Ascending aorta (tissue), 2 donors: Measurements from ENCODE around the gene DPYSL4. TPM values are rescaled to one million over a fixed set of nuclear protein-coding genes. Genes with fewer than 3 reads are reported as not detected.

Experiments used
- DNase-seq, 2 donors: peaks; one replicate each; pipeline ENCODE4 v3.0.0-alpha.2; 2019; ENCODE audit warnings: low spot score in 2 of 2
- H3K27ac ChIP-seq, 2 donors: fragments of 200-600 bp; sonication (generic); one replicate each; pipeline ENCODE4 v1.5.1; 2016 to 2017; ENCODE audit warnings: mild to moderate bottlenecking in 1 of 2
- H3K27me3 ChIP-seq: fragments of 200-600 bp; sonication (generic); one replicate; pipeline ENCODE4 v1.5.1; 2017
- H3K36me3 ChIP-seq, 2 donors: fragments of 200-600 bp; sonication (generic); one replicate each; pipeline ENCODE4 v1.5.1; 2016
- H3K4me1 ChIP-seq, 2 donors: fragments of 200-600 bp; sonication (generic); one replicate each; pipeline ENCODE4 v1.5.1; 2016 to 2017; ENCODE audit warnings: mild to moderate bottlenecking in 1 of 2
- H3K4me3 ChIP-seq, 2 donors: fragments of 200-600 bp; sonication (generic); one replicate each; pipeline ENCODE4 v1.5.1; 2016 to 2017; ENCODE audit warnings: mild to moderate bottlenecking in 1 of 2
- H3K9me3 ChIP-seq, 2 donors: fragments of 200-600 bp; sonication (generic); one replicate each; pipeline ENCODE4 v1.5.1; 2016
- intact Hi-C: fragments of 100-400 bp; cut with DNase I; formaldehyde crosslinking; loops from one replicate; pipeline ENCODE4 v1.15.1; 2023
- total RNA-seq: library from RNA; depleted of rRNA; stranded (reverse); fragments of >200 nt; gene quantifications from one replicate; pipeline ENCODE4 v1.1.0, GENCODE V29; 2016
- TF ChIP-seq, protein P1 (sequence below), 3 experiments: fragments of 200-600 bp in 2 of 3; fragments of 450-650 bp in 1 of 3; sonication (generic) in 2 of 3; IDR thresholded peaks; one replicate each; pipeline ENCODE4 v1.5.1; 2016 to 2019; ENCODE audit warnings: antibody characterized with exemption in 3 of 3, mild to moderate bottlenecking in 1 of 3, moderate library complexity in 1 of 3

Gene DPYSL4
- total RNA-seq, 1 donor from 2014 or later, result not detected

DNA sequence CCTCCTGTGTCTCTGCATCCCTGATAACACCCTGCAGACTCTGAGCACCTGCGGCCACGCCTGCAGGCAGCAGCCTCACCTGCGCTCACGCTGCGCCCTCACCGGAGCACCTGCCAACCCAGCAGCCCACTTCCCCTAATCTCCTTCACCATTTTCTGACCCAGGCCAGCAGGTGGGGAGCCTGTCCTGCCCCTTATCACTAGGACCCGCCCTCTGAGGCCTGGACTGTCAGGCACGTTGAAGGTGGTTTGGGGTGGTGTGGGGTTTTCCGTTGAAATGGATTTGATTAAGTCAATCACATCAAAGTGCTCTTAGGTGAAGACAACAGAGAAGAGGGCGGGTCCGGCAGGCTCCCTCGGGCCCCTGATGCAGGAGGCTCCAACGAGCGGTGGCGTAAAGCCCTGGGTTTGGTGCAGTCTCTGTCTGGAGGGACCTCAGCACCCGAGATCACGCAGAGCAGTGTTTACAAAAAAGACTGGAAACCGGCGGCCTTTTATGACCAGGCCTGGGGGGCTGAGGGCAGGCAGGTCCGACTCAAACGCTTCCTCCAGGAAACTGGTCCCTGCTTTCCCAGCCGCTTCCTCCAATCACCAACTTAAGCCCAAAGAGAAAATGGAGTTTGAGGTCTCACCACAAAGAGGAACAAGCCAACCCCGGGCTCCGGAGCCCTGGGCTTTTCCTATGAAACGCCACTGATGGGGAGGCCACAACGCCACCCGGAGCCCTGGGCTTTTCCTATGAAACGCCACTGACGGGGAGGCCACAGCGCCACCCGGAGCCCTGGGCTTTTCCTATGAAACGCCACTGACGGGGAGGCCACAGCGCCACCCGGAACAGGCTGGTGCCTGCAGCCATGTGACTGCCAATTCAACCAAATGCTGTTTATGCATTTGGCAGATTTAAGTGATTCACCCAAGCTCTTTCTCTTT is 45.5 kb downstream of the DPYSL4 start:
- H3K27me3 ChIP-seq, result no peaks in the 10 kb centered on the region
- intact Hi-C loops, result no loop called here
- no peaks in the 10 kb centered on the region for H3K9me3 ChIP-seq
- no peak for DNase-seq
- H3K27ac ChIP-seq, result no peak overlapping the region
- TF ChIP-seq, protein P1, sequence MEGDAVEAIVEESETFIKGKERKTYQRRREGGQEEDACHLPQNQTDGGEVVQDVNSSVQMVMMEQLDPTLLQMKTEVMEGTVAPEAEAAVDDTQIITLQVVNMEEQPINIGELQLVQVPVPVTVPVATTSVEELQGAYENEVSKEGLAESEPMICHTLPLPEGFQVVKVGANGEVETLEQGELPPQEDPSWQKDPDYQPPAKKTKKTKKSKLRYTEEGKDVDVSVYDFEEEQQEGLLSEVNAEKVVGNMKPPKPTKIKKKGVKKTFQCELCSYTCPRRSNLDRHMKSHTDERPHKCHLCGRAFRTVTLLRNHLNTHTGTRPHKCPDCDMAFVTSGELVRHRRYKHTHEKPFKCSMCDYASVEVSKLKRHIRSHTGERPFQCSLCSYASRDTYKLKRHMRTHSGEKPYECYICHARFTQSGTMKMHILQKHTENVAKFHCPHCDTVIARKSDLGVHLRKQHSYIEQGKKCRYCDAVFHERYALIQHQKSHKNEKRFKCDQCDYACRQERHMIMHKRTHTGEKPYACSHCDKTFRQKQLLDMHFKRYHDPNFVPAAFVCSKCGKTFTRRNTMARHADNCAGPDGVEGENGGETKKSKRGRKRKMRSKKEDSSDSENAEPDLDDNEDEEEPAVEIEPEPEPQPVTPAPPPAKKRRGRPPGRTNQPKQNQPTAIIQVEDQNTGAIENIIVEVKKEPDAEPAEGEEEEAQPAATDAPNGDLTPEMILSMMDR (IDR thresholded peaks at IDR 0.05), result no peak
- no peaks in the 10 kb centered on the region for H3K36me3 ChIP-seq
- no peak overlapping the region for H3K4me3 ChIP-seq
- no peaks in the 10 kb centered on the region for H3K4me1 ChIP-seq

DNA sequence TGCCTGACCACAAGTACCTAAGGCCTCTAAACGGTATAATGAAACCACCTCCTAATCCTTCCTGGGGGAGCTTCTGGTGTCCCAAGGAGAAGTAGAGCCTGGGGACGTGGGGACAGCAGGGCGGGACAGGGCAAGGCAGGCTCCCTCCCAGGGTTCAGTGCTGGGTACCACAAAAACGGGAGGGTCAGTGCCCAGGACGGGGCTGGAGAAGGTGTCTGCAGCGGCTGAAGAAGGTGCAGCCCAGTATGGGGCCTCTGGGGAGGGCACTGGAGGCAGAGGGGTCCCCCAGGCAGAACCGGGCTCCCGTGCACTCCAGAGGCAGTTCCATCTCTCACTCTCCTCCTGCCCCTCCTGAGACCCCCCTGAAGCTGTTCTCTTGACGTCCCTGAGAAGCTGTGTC is 46.2 kb downstream of the DPYSL4 start:
- no peaks in the 10 kb centered on the region for H3K36me3 ChIP-seq
- no peak overlapping the region for H3K27ac ChIP-seq
- DNase-seq, result no peak
- no peak overlapping the region for H3K4me3 ChIP-seq
- H3K4me1 ChIP-seq, result no peaks in the 10 kb centered on the region
- H3K9me3 ChIP-seq, result no peaks in the 10 kb centered on the region
- intact Hi-C loops, result no loop called here
- TF ChIP-seq, protein P1 (IDR thresholded peaks at IDR 0.05), result no peak
- no peaks in the 10 kb centered on the region for H3K27me3 ChIP-seq

DNA sequence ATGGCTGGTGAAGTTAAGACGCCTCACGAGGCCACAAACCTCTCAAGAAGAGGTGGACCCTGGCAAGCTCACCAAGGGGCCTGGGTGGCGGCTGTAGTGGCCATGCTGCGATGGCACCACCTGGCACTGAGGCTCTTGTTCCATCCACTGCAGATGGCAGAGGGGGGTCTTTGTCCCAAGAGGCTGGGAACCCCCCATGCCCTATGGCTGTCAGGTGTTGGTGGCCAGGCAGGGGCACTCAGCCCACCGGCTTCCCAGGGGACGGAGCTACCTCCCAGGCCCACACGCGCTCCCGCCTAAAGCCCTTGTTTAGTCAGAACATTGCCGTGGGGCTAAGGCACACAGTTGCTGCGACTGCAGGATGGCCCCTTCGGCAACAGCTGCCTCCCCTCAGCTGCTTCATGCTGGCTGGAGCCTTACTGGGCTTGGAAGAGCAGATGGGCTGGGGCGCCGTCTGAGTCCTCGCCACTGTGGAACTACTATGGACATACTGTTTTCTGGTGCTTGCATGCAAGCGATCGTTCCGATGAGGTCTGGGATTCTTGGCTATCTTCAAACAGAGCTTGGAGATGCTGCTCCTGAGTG is 46.8 kb downstream of the DPYSL4 start:
- intact Hi-C loops, result no loop called here
- TF ChIP-seq, protein P1 (IDR thresholded peaks at IDR 0.05), result no peak
- Histone ChIP-seq H3K9me3 (no peaks in the 10 kb centered on the region), H3K27me3 (no peaks in the 10 kb centered on the region), H3K4me3 (no peak overlapping the region), H3K36me3 (no peaks in the 10 kb centered on the region), H3K4me1 (no peaks in the 10 kb centered on the region), H3K27ac (no peak overlapping the region)
- no peak for DNase-seq

DNA sequence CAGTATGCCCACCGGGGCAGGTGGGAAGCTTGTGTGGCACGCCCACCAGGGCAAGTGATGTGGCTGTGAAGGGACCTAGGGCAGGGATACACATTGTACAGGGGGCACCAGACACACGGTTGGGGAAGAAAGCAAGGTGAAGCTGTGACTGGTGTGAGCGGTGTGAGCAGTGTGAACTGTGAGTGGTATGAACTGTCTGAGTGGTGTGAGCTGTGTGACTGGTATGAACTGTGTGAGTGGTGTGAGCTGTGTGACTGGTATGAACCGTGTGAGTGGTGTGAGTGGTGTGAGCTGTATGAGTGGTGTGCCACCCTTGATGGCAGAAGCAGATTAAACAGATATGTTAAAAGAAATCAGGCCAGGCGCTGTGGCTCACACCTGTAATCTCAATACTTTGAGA is 48.1 kb downstream of the DPYSL4 start:
- H3K27me3 ChIP-seq, result no peaks in the 10 kb centered on the region
- no peaks in the 10 kb centered on the region for H3K9me3 ChIP-seq
- no peak overlapping the region for H3K27ac ChIP-seq
- no peak overlapping the region for H3K4me3 ChIP-seq
- TF ChIP-seq, protein P1 (IDR thresholded peaks at IDR 0.05), result no peak
- H3K4me1 ChIP-seq, result no peaks in the 10 kb centered on the region
- no peaks in the 10 kb centered on the region for H3K36me3 ChIP-seq
- DNase-seq, result no peak
- intact Hi-C loops, result no loop called here

DNA sequence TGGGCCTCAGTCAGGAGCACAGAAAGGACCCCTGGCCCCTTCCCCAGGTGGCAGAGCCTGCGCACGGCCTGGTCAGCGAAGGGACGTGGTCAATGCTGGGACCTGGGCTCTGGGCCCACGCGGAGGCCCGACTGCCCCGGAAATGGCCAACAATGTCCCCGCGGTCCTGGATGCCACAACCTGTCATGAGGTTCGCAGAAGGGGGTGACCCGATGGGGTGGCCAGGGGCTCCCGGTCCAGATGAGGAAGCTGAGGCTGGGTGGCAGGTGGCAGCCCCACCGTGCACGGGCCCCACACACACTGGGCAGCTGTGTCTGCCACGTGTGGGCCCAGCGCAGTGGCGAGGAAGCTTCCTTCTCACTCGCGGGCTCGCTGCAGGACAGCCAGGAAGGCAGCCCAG is 49.4 kb downstream of the DPYSL4 start:
- TF ChIP-seq, protein P1 (IDR thresholded peaks at IDR 0.05), result no peak
- intact Hi-C loops, result no loop called here
- no peaks in the 10 kb centered on the region for H3K4me1 ChIP-seq
- H3K36me3 ChIP-seq, result no peaks in the 10 kb centered on the region
- DNase-seq, result no peak
- H3K4me3 ChIP-seq, result no peak overlapping the region
- H3K27me3 ChIP-seq, result no peaks in the 10 kb centered on the region
- H3K27ac ChIP-seq, result no peak overlapping the region
- no peaks in the 10 kb centered on the region for H3K9me3 ChIP-seq
